ENCODE data around the gene HJV. TPM values are rescaled to one million over a fixed set of nuclear protein-coding genes. Genes with fewer than 3 reads are reported as not detected.
A peak's percentile ranks its signal among the peaks of the same experiment; 100 is the strongest.

Gene HJV
- total RNA-seq, 1 experiment from 2014 or later, result not detected

DNA sequence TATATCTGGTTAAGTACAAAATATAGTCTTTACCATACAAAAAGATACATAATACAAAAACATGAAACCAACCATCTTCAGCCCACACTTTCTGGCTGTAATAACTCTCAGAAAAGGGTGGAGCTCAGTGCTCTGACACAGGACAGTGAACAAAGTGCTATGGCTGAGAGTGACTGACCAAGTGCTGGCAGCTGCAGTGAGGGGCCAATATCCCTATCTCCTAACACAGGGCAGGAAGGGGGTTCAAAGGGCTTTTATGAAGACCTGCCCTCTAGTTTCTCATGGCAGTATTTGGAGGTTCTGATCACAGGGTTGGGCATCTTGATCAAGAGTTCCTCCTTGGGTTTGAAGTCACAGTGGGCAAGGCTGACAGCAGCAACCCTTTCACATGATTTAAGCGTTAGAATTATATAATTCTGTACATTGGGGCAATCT is 29.0 kb downstream of the HJV start:
- H3K23me2 ChIP-seq (ENCODE audit: insufficient read length, low read depth, low read length, poor library complexity, severe bottlenecking), result peaks cover 19% of the 10 kb centered on the region
- no peak overlapping the region for H3K23ac ChIP-seq (ENCODE audit: insufficient read length, low read depth, low read length)
- H3K9me3 ChIP-seq (ENCODE audit: control insufficient read depth, low read depth, low read length), result no peaks in the 10 kb centered on the region
- no peak overlapping the region for H3K56ac ChIP-seq (ENCODE audit: insufficient read length, low read depth, low read length)
- no peak overlapping the region for H2BK120ac ChIP-seq (ENCODE audit: low read depth, low read length, poor library complexity, severe bottlenecking)
- no peak overlapping the region for H3T11ph ChIP-seq (ENCODE audit: low read length)
- H4K91ac ChIP-seq (ENCODE audit: insufficient read length, low read depth, low read length), result no peak overlapping the region
- no peaks in the 10 kb centered on the region for H3K27me3 ChIP-seq (ENCODE audit: insufficient read depth, low read length)
- TF ChIP-seq, protein P1, sequence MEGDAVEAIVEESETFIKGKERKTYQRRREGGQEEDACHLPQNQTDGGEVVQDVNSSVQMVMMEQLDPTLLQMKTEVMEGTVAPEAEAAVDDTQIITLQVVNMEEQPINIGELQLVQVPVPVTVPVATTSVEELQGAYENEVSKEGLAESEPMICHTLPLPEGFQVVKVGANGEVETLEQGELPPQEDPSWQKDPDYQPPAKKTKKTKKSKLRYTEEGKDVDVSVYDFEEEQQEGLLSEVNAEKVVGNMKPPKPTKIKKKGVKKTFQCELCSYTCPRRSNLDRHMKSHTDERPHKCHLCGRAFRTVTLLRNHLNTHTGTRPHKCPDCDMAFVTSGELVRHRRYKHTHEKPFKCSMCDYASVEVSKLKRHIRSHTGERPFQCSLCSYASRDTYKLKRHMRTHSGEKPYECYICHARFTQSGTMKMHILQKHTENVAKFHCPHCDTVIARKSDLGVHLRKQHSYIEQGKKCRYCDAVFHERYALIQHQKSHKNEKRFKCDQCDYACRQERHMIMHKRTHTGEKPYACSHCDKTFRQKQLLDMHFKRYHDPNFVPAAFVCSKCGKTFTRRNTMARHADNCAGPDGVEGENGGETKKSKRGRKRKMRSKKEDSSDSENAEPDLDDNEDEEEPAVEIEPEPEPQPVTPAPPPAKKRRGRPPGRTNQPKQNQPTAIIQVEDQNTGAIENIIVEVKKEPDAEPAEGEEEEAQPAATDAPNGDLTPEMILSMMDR (conservative IDR thresholded peaks at IDR 0.05), result no peak
- H3K4me2 ChIP-seq (ENCODE audit: insufficient read depth, insufficient read length, low read length), result no peak overlapping the region
- no peak overlapping the region for H4K5ac ChIP-seq (ENCODE audit: insufficient read length, low read depth, low read length)
- no peak for DNase-seq
- H2AK5ac ChIP-seq (ENCODE audit: insufficient read length, low read length), result no peak overlapping the region
- peaks cover 7% of the 10 kb centered on the region for H3K79me1 ChIP-seq (ENCODE audit: insufficient read depth, low read depth, low read length, poor library complexity, severe bottlenecking)
- H3K79me2 ChIP-seq (ENCODE audit: insufficient read depth, low read length), result peaks cover 3% of the 10 kb centered on the region; the same call in 1 of the 2 replicates
- no peak overlapping the region for H2AFZ ChIP-seq (ENCODE audit: low read length)
- H3K27me3 Mint-ChIP-seq (ENCODE audit: low read depth), result no peaks in the 10 kb centered on the region
- no CpG with 5 or more reads among the region's 1 CpG for WGBS (ENCODE audit: extremely low coverage, insufficient read length, low lambda C conversion rate)
- H2BK15ac ChIP-seq (ENCODE audit: low read depth, low read length), result no peak overlapping the region
- H3K27ac Mint-ChIP-seq, result peak overlapping the region in 1 of 3 experiments; percentile 96; a peak in 3 of 7 replicates
- peak overlapping the region in 1 of 2 experiments; percentile 5; a peak in 2 of 5 replicates for H3K4me3 Mint-ChIP-seq
- no peak overlapping the region for H3K14ac ChIP-seq (ENCODE audit: insufficient read depth, low read length)
- no peak overlapping the region for H3K4ac ChIP-seq (ENCODE audit: low read depth, low read length)
- H3K9ac ChIP-seq (ENCODE audit: extremely low read depth, insufficient read length, low read length), result no peak overlapping the region
- H3K9me3 Mint-ChIP-seq, result peaks cover 0 to 3% of the 10 kb centered on the region in 2 experiments; a peak in 2 of 5 replicates
- H4K20me1 ChIP-seq (ENCODE audit: control insufficient read depth, insufficient read depth, insufficient read length), result no peaks in the 10 kb centered on the region
- peaks cover 32 to 42% of the 10 kb centered on the region in 2 experiments for H3K4me1 Mint-ChIP-seq
- no peak overlapping the region for H2BK20ac ChIP-seq (ENCODE audit: low read depth, low read length, poor library complexity, severe bottlenecking)
- H3K18ac ChIP-seq (ENCODE audit: insufficient read length, low read depth, low read length), result no peak overlapping the region
- H3K36me3 Mint-ChIP-seq (ENCODE audit: insufficient read depth in 1 of 3, low read depth in 3 of 3), result peaks cover 32 to 43% (median 32%) of the 10 kb centered on the region in 3 experiments
- no peak overlapping the region for H2BK5ac ChIP-seq (ENCODE audit: insufficient read length, low read length)
- no peak overlapping the region for H3K27ac ChIP-seq (ENCODE audit: insufficient read length, low read depth, low read length)
- no peaks in the 10 kb centered on the region; the same call in 1 of the 2 replicates for H3K4me1 ChIP-seq (ENCODE audit: insufficient read depth, low read length)
- H4K8ac ChIP-seq (replicated peaks; ENCODE audit: insufficient read length, low read depth, low read length), result no peak overlapping the region
- no peak overlapping the region for H2BK12ac ChIP-seq (ENCODE audit: insufficient read length, low read depth, low read length)

Data from H9 (cell line).